Measurements from ENCODE around the gene ZNHIT3. TPM values are rescaled to one million over a fixed set of nuclear protein-coding genes. Genes with fewer than 3 reads are reported as not detected.
"Not testable (repeated sequence)": the region's sequence is repeated elsewhere in the genome, so short reads cannot be mapped to it uniquely, and the experiment has no call there.

ZNHIT3 gene
- total RNA-seq, 1 experiment from 2014 or later: 35.5 TPM

DNA sequence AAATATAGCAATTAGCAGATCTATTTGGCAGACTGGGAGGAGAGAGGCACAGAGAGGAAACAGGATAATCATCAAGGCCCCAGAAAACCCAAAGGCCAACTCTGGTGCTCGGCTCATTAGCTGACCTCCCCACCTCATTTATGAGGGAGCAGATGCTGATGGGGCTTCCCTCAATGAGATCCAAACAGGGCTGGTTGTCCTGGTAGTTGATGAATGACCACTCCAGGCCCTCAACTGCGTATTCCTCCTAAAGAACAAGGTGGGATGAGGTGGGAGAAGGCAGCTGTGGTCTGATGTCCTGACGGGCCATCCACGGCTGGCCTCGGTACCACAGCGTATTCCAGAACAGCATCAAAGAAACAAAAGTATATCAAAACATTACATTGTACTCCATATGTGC, 20.8 kb downstream of the ZNHIT3 start:
- no TSS peak for BruUV-seq (replicated peaks)
- no peak overlapping the region for H3K27ac ChIP-seq
- no peak overlapping the region for H2AFZ ChIP-seq
- no peaks in the 10 kb centered on the region for H3K79me2 ChIP-seq (ENCODE audit: low read depth)
- H3K36me3 ChIP-seq (ENCODE audit: low read depth): peaks cover 5% of the 10 kb centered on the region; the same call in 1 of the 2 replicates
- H3K9me3 ChIP-seq (ENCODE audit: insufficient read depth, low read depth): no peaks in the 10 kb centered on the region
- H3K4me3 ChIP-seq: no peak overlapping the region
- H4K20me1 ChIP-seq (ENCODE audit: insufficient read depth): no peaks in the 10 kb centered on the region
- H3F3A ChIP-seq (ENCODE audit: insufficient read depth, low read depth): no peaks in the 10 kb centered on the region
- no peak for DNase-seq
- no peaks in the 10 kb centered on the region for H3K4me1 ChIP-seq (replicated peaks; ENCODE audit: insufficient read depth)
- no peak for TF ChIP-seq EZH2 (IDR thresholded peaks at IDR 0.05; ENCODE audit: low read depth)
- TF ChIP-seq, protein P1, sequence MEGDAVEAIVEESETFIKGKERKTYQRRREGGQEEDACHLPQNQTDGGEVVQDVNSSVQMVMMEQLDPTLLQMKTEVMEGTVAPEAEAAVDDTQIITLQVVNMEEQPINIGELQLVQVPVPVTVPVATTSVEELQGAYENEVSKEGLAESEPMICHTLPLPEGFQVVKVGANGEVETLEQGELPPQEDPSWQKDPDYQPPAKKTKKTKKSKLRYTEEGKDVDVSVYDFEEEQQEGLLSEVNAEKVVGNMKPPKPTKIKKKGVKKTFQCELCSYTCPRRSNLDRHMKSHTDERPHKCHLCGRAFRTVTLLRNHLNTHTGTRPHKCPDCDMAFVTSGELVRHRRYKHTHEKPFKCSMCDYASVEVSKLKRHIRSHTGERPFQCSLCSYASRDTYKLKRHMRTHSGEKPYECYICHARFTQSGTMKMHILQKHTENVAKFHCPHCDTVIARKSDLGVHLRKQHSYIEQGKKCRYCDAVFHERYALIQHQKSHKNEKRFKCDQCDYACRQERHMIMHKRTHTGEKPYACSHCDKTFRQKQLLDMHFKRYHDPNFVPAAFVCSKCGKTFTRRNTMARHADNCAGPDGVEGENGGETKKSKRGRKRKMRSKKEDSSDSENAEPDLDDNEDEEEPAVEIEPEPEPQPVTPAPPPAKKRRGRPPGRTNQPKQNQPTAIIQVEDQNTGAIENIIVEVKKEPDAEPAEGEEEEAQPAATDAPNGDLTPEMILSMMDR (conservative IDR thresholded peaks at IDR 0.05): no peak
- POLR2A ChIA-PET (ENCODE audit: unreplicated experiment): interaction anchor here (0.5 kb wide), 1 partner anchor 866 kb away, joined by 3 read pairs; no protein-coding TSS in a partner anchor
- no peaks in the 10 kb centered on the region for H3K9me2 ChIP-seq (ENCODE audit: insufficient read depth)
- intact Hi-C loops (cut with micrococcal nuclease; ENCODE audit: unreplicated experiment): no loop called here
- CTCF ChIA-PET: no interaction called here
- H3K27me3 ChIP-seq (ENCODE audit: insufficient read depth, low read depth): no peaks in the 10 kb centered on the region
- no peak overlapping the region for H3K4me2 ChIP-seq

- H3K27ac ChIP-seq; H3K4me2 ChIP-seq; H3K9me3 ChIP-seq (ENCODE audit: insufficient read depth, low read depth); H3K9me2 ChIP-seq (ENCODE audit: insufficient read depth); CTCF ChIA-PET; H3K4me3 ChIP-seq; H3K4me1 ChIP-seq (replicated peaks; ENCODE audit: insufficient read depth); H2AFZ ChIP-seq; DNase-seq; intact Hi-C loops (cut with micrococcal nuclease; ENCODE audit: unreplicated experiment); H4K20me1 ChIP-seq (ENCODE audit: insufficient read depth); H3F3A ChIP-seq (ENCODE audit: insufficient read depth, low read depth); H3K36me3 ChIP-seq (ENCODE audit: low read depth); POLR2A ChIA-PET (ENCODE audit: unreplicated experiment); BruUV-seq (replicated peaks); H3K79me2 ChIP-seq (ENCODE audit: low read depth); H3K27me3 ChIP-seq (ENCODE audit: insufficient read depth, low read depth): not testable (repeated sequence)
Observed at GRCh38 chr17:36508439-36508838, 22.0 kb downstream of the ZNHIT3 start.

GRCh38 chr17:36509272-36509985, 22.9 kb downstream of the ZNHIT3 start:
- Histone ChIP-seq H2AFZ (no peak overlapping the region), H3K9me2 (ENCODE audit: insufficient read depth) (no peaks in the 10 kb centered on the region), H3K27ac (no peak overlapping the region), H3F3A (ENCODE audit: insufficient read depth, low read depth) (no peaks in the 10 kb centered on the region), H3K79me2 (ENCODE audit: low read depth) (no peaks in the 10 kb centered on the region), H3K4me1 (replicated peaks; ENCODE audit: insufficient read depth) (no peaks in the 10 kb centered on the region), H3K36me3 (ENCODE audit: low read depth) (peaks cover 5% of the 10 kb centered on the region; the same call in 1 of the 2 replicates), H3K27me3 (ENCODE audit: insufficient read depth, low read depth) (no peaks in the 10 kb centered on the region), H4K20me1 (ENCODE audit: insufficient read depth) (no peaks in the 10 kb centered on the region), H3K9me3 (ENCODE audit: insufficient read depth, low read depth) (no peaks in the 10 kb centered on the region), H3K4me3 (no peak overlapping the region), H3K4me2 (no peak overlapping the region)
- ChIA-PET CTCF (no interaction called here), POLR2A (ENCODE audit: unreplicated experiment) (no interaction called here)
- DNase-seq: no peak
- no TSS peak for BruUV-seq (replicated peaks)
- no peak for TF ChIP-seq EZH2 (IDR thresholded peaks at IDR 0.05; ENCODE audit: low read depth)
- TF ChIP-seq, protein P1 (conservative IDR thresholded peaks at IDR 0.05): no peak
- intact Hi-C loops (cut with micrococcal nuclease; ENCODE audit: unreplicated experiment): no loop called here

- Histone ChIP-seq H3K4me1 (replicated peaks; ENCODE audit: insufficient read depth) (no peaks in the 10 kb centered on the region), H2AFZ (no peak overlapping the region), H3K4me3 (no peak overlapping the region), H4K20me1 (ENCODE audit: insufficient read depth) (no peaks in the 10 kb centered on the region), H3K9me3 (ENCODE audit: insufficient read depth, low read depth) (no peaks in the 10 kb centered on the region), H3F3A (ENCODE audit: insufficient read depth, low read depth) (no peaks in the 10 kb centered on the region), H3K27ac (no peak overlapping the region), H3K79me2 (ENCODE audit: low read depth) (no peaks in the 10 kb centered on the region), H3K36me3 (ENCODE audit: low read depth) (0 out of 2 replicates have a peak, but pooled peaks cover 5% of the 10 kb centered on the region), H3K9me2 (ENCODE audit: insufficient read depth) (no peaks in the 10 kb centered on the region), H3K27me3 (ENCODE audit: insufficient read depth, low read depth) (no peaks in the 10 kb centered on the region), H3K4me2 (no peak overlapping the region)
- POLR2A ChIA-PET (ENCODE audit: unreplicated experiment): no interaction called here
- CTCF ChIA-PET: interaction anchor here (0.5 kb wide), 1 partner anchor 26 kb away, joined by 3 read pairs; no protein-coding TSS in a partner anchor
- TF ChIP-seq EZH2 (IDR thresholded peaks at IDR 0.05; ENCODE audit: low read depth): no peak
- TF ChIP-seq, protein P1 (conservative IDR thresholded peaks at IDR 0.05): no peak
- no peak for DNase-seq
- intact Hi-C loops (cut with micrococcal nuclease; ENCODE audit: unreplicated experiment): no loop called here
- BruUV-seq (replicated peaks): no TSS peak
Observed at GRCh38 chr17:36510636-36511035, 24.2 kb downstream of the ZNHIT3 start.

Data from PC-9 (cell line).